ENCODE data around the gene NEUROD2. TPM values are rescaled to one million over a fixed set of nuclear protein-coding genes. Genes with fewer than 3 reads are reported as not detected.

Gene NEUROD2
- total and polyA plus RNA-seq, 10 of the 15 experiments (the other 5 are each of a cell fraction or from before 2014, with no cell fraction given): not detected

DNA sequence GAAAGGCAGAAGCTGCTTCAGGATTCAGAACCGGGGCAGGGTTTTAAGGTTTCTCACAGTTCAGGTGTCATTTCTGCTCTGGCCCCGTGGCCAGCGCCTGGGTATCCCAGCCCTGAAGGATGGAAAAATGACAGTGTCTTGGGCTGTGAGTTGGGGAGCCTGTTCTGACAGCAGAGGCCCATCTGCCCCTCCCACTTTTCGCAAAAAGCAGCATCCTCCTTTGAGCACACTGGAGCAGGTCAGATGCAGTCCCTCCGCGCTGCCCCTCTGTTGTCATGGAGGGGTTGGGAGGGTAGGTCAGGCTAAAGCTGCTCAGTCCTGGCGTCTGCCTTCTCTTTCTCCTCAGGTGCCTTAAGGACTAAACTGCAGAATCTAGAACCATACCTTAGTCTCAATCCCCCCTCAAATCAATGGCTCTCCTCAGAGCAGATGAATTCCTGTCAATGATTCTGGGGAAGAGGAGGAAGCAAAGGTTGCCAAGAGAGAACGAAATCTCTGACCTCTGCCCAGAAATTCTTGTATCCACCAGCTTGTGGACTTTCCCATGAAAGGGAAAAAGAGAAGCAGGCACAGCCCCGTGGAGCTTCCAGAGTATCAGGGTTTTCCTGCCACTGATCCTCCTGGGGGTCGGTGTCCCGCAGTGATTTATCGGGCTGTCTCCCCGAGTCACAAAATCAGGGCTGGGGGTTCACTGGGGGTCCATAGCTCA lies 7.3 kb downstream of the NEUROD2 start (continued):
- TF ChIP-seq FOXM1 (IDR thresholded peaks at IDR 0.05; ENCODE audit: low read depth, low read length): no peak
- no peak for TF ChIP-seq GABPA (IDR thresholded peaks at IDR 0.05; ENCODE audit: low read depth)

DNA sequence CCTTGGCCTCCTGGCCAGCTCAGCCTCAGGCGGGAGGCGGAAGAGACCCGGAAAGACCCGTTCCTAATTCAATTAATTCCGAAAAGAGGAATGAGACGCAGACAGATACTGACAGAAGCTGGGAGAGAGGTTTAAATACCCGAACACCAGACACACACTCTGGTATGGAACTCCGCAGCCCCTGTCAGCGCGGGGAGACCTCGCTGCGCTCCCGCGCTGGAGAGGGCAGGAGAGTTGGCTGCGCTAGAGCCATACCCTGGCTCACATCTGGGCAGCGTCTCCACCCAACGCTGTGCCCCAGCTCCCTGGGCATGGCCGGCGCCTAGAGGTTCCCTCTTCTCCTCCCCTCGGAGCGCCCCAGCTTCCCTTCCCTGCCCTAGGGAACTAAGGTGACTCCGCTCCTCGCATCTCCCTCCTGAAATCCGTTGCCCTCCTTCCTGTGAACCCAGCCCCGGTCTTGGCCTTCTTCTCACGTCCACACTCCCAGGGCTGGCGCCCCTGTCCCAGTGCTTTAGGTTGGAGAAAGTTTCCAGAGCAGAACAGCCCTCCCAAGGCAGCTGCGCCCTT lies 8.0 kb downstream of the NEUROD2 start:
- no peak for TF ChIP-seq SP1 (IDR thresholded peaks at IDR 0.05; ENCODE audit: low read depth, low read length)
- TF ChIP-seq EZH2 (IDR thresholded peaks at IDR 0.05; ENCODE audit: borderline replicate concordance, control insufficient read depth, low read depth, low read length): peak; percentile 96; the same call in 1 of the 2 replicates
- WGBS (ENCODE audit: insufficient coverage, insufficient replicate concordance, low lambda C conversion rate, missing lambda C conversion rate): 3% methylated on average over 28 of the region's 28 CpGs
- FAIRE-seq: no peak

More for the DNA sequence above, 8.0 kb downstream of the NEUROD2 start:
- intact Hi-C loops (cut with micrococcal nuclease; ENCODE audit: unreplicated experiment) (no loop called here), in situ Hi-C loops (cut with MboI) (no loop called here)
- no peaks in the 10 kb centered on the region for H3K79me2 ChIP-seq (ENCODE audit: control insufficient read depth, insufficient read depth, low read length)
- H3K9ac ChIP-seq (ENCODE audit: control insufficient read depth, insufficient read depth, low read length): no peak overlapping the region
- H3K4me2 ChIP-seq (ENCODE audit: control insufficient read depth, insufficient read depth): no peak overlapping the region
- H2AFZ ChIP-seq (ENCODE audit: control insufficient read depth, low read depth, low read length): no peak overlapping the region
- ChIA-PET SMC1A (ENCODE audit: uncharacterized antibody, unreplicated experiment) (no interaction called here), RAD21 (ENCODE audit: unreplicated experiment) (no interaction called here), CTCF (no interaction called here), POLR2A (no interaction called here)
- H3K27me3 ChIP-seq (replicated peaks in 1 of 2; ENCODE audit: control insufficient read depth in 2 of 2, insufficient read depth in 2 of 2, low read length in 1 of 2): peaks cover 46 to 47% of the 10 kb centered on the region in 2 experiments
- H3K4me1 ChIP-seq (ENCODE audit: control insufficient read depth, insufficient read depth, low read length): peaks cover 6% of the 10 kb centered on the region; the same call in 1 of the 2 replicates
- H3K36me3 ChIP-seq (ENCODE audit: control insufficient read depth in 2 of 2, insufficient read depth in 2 of 2, low read length in 1 of 2): no peaks in the 10 kb centered on the region
- H4K20me1 ChIP-seq (ENCODE audit: control insufficient read depth, insufficient read depth): no peaks in the 10 kb centered on the region
- no peak overlapping the region for H3K27ac ChIP-seq (ENCODE audit: control insufficient read depth, insufficient read depth)
- no peaks in the 10 kb centered on the region for H3K9me3 ChIP-seq (replicated peaks; ENCODE audit: control insufficient read depth, insufficient read depth, low read length)
- BruUV-seq (replicated peaks): no TSS peak
- no peak overlapping the region for H3K4me3 ChIP-seq
- ATAC-seq (no peak), DNase-seq (ENCODE audit: low read depth, low spot score) (no peak)

Measured in GM12878 (cell line).